ENCODE results near the gene FILIP1. TPM values are rescaled to one million over a fixed set of nuclear protein-coding genes. Genes with fewer than 3 reads are reported as not detected.

Gene FILIP1
- total and polyA plus RNA-seq, 2 of the 4 experiments (the other 2 are of a cell fraction) = under 0.01 to 0.03 TPM

DNA sequence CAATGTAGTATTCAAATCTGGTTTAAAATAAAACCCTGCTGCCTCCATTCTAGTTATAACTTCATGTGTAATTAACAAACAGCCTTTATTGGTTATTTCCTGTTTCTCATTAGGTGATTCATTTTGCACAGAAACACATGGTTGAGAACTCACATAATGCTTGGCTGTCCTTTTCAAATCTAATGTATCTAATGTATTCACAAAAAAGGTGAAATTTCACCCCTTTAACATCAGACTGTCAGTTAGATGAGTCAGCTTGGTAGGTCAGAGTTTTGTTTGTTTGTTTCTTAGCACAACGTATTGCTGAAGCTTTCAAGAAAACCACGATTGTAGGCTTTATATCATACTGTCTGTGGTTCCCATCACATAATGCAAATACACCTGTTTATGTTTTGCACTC, 130.3 kb downstream of the FILIP1 start:
- in situ Hi-C loops (cut with MboI; ENCODE audit: low sequenced_read_pairs) = no loop called here

More for the DNA sequence above, 130.3 kb downstream of the FILIP1 start:
- Histone ChIP-seq H3K9me3 (ENCODE audit: control insufficient read depth, insufficient read depth, low read length) (no peaks in the 10 kb centered on the region), H3K4ac (ENCODE audit: low read depth, low read length) (no peak overlapping the region), H4K5ac (ENCODE audit: low read depth, low read length) (no peak overlapping the region), H4K20me1 (ENCODE audit: insufficient read depth, low read length) (no peaks in the 10 kb centered on the region), H3K27me3 (ENCODE audit: control insufficient read depth, insufficient read depth, low read length) (no peaks in the 10 kb centered on the region), H4K91ac (ENCODE audit: insufficient read depth, low read depth, low read length) (no peak overlapping the region), H3K4me2 (ENCODE audit: low read depth, low read length) (no peak overlapping the region), H2AFZ (replicated peaks; ENCODE audit: low read length, poor library complexity) (no peak overlapping the region), H3K18ac (ENCODE audit: low read depth, low read length) (no peak overlapping the region), H3K4me3 (ENCODE audit: insufficient read depth, low read depth, low read length) (no peak overlapping the region), H2AK5ac (ENCODE audit: low read depth, low read length) (no peak overlapping the region), H3K36me3 (ENCODE audit: control insufficient read depth, insufficient read depth, low read length) (no peaks in the 10 kb centered on the region), H3K79me1 (ENCODE audit: low read depth in 1 of 2, low read length in 2 of 2) (no peaks in the 10 kb centered on the region), H3K4me1 (ENCODE audit: control insufficient read depth, insufficient read depth, low read length) (no peaks in the 10 kb centered on the region; the same call in 1 of the 2 replicates), H3K9ac (ENCODE audit: low read depth, low read length) (no peak overlapping the region), H3K56ac (ENCODE audit: extremely low read depth, insufficient read depth, low read length) (no peak overlapping the region), H4K8ac (ENCODE audit: low read depth in 2 of 2, low read length in 2 of 2) (no peak overlapping the region), H3K27ac (ENCODE audit: insufficient read depth, low read length) (no peak overlapping the region), H2BK15ac (ENCODE audit: low read depth, low read length) (no peak overlapping the region), H3K14ac (replicated peaks; ENCODE audit: low read depth, low read length) (no peak overlapping the region), H2BK5ac (ENCODE audit: low read depth, low read length, poor library complexity, severe bottlenecking) (no peak overlapping the region), H2BK20ac (ENCODE audit: low read depth, low read length) (no peak overlapping the region), H3K23ac (ENCODE audit: low read depth, low read length) (no peak overlapping the region), H2BK120ac (ENCODE audit: low read depth, low read length) (no peak overlapping the region), H3K9me1 (ENCODE audit: insufficient read depth, low read length) (no peaks in the 10 kb centered on the region), H2AK9ac (replicated peaks; ENCODE audit: low read depth, low read length, poor library complexity) (no peak overlapping the region)
- no CpG with 5 or more reads among the region's 2 CpGs for WGBS, 2 experiments (ENCODE audit: extremely low coverage in 2 of 2, insufficient read length in 1 of 2)
- TF ChIP-seq SMC3 (IDR thresholded peaks at IDR 0.05; ENCODE audit: low read depth, low read length) (no peak), MAZ (IDR thresholded peaks at IDR 0.05; ENCODE audit: borderline replicate concordance, low read depth, low read length) (no peak), MXI1 (IDR thresholded peaks at IDR 0.05; ENCODE audit: borderline replicate concordance, low read depth, low read length) (no peak), MAFK (IDR thresholded peaks at IDR 0.05; ENCODE audit: low read depth, low read length) (no peak), FOS (IDR thresholded peaks at IDR 0.05; ENCODE audit: low read depth, low read length) (no peak)
- ChIA-PET CTCF (no interaction called here), POLR2A (ENCODE audit: unreplicated experiment) (no interaction called here)
- BruUV-seq (replicated peaks) = no TSS peak
- DNase-seq (no peak), ATAC-seq (ENCODE audit: low read depth) (no peak)
- dilution Hi-C loops (cut with HindIII; ENCODE audit: low sequenced_read_pairs, unreplicated experiment) = no loop called here
- intact Hi-C loops (cut with micrococcal nuclease) = no loop called here

Measured in IMR-90 (cell line).